HL-60 (cell line): ENCODE data around the gene INO80.

ENCODE experiments used
- DNase-seq, 2 experiments: peaks; one replicate each; pipeline ENCODE4 v3.0.0-alpha.2; 2010 to 2020; ENCODE audit warnings: low read depth in 1 of 2, low spot score in 1 of 2
- H3K27ac ChIP-seq: fragments of 250-450 bp; sonication (Bioruptor Pico); replicated peaks from 2 replicates; pipeline ENCODE4 v1.5.1; 2020; ENCODE audit warnings: mild to moderate bottlenecking, moderate library complexity
- H3K27me3 ChIP-seq: fragments of 250-450 bp; sonication (Bioruptor Pico); 2 replicates; pipeline ENCODE4 v1.5.1; 2021; ENCODE audit warnings: mild to moderate bottlenecking, moderate library complexity; ENCODE audit not compliant: insufficient read depth, poor library complexity, severe bottlenecking
- H3K4me3 ChIP-seq: replicated peaks from 2 replicates; pipeline ENCODE4 v1.5.1; 2011; ENCODE audit warnings: mild to moderate bottlenecking, control low read depth, low read length; ENCODE audit not compliant: insufficient read depth
- CTCF ChIP-seq: IDR thresholded peaks from one replicate; pipeline ENCODE4 v1.5.1; 2011; ENCODE audit warnings: low read length, control low read depth, inconsistent platforms; ENCODE audit not compliant: insufficient read depth
- GABPA ChIP-seq: IDR thresholded peaks from 2 replicates; pipeline ENCODE4 v1.6.1; 2012; ENCODE audit warnings: low read depth
- POLR2AphosphoS5 ChIP-seq: IDR thresholded peaks from 2 replicates; pipeline ENCODE4 v1.6.1; 2012; ENCODE audit warnings: low read depth
- SPI1 ChIP-seq: IDR thresholded peaks from 2 replicates; pipeline ENCODE4 v1.6.1; 2012; ENCODE audit warnings: low read depth, mild to moderate bottlenecking, borderline replicate concordance
- TF ChIP-seq, protein P1 (sequence below): IDR thresholded peaks from 2 replicates; pipeline ENCODE4 v1.6.1; 2012; ENCODE audit warnings: low read depth; ENCODE audit not compliant: insufficient replicate concordance

INO80 gene

GRCh38 chr15:41115652-41116115 lies 396 bp downstream of the INO80 start:
- Histone ChIP-seq H3K27ac (peak overlapping the region; percentile 98), H3K4me3 (peak overlapping the region; percentile 89), H3K27me3 (no peaks in the 10 kb centered on the region)
- DNase-seq: peak; percentile 66 to 78
- no peak for TF ChIP-seq POLR2AphosphoS5
- no peak for TF ChIP-seq CTCF
- TF ChIP-seq GABPA: no peak

DNA sequence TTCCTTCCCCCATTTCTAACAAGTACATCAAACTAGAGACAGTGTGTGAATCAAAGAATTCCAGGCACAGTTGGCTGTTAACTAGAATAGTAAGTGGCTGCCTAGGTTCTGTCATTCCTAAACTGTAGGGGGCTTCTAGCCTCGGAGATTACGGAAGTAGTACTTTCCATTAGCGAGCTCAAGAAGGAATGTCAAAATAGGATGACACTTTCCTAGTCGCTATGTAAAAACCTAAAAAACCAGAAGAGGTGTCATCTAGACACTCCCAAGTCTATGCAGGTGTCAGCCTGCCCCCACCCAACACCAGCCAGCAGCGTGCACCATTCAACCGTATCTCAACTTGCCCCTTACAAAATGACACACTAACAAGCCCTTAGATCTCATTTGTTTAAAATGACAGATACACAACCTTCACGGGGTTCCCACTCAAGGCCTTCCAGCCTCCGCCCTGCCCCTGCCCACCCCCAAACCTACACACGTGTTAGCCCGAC lies 874 bp downstream of the INO80 start:
- TF ChIP-seq SPI1: no peak
- DNase-seq: peak; percentile 18 to 35
- Histone ChIP-seq H3K4me3 (peak overlapping the region; percentile 89), H3K27ac (peak overlapping the region; percentile 98), H3K27me3 (no peaks in the 10 kb centered on the region)

GRCh38 chr15:41106947-41107346 lies 9.1 kb downstream of the INO80 start:
- Histone ChIP-seq H3K4me3 (no peak overlapping the region), H3K27ac (no peak overlapping the region), H3K27me3 (no peaks in the 10 kb centered on the region)
- DNase-seq: no peak
- TF ChIP-seq POLR2AphosphoS5: no peak

DNA sequence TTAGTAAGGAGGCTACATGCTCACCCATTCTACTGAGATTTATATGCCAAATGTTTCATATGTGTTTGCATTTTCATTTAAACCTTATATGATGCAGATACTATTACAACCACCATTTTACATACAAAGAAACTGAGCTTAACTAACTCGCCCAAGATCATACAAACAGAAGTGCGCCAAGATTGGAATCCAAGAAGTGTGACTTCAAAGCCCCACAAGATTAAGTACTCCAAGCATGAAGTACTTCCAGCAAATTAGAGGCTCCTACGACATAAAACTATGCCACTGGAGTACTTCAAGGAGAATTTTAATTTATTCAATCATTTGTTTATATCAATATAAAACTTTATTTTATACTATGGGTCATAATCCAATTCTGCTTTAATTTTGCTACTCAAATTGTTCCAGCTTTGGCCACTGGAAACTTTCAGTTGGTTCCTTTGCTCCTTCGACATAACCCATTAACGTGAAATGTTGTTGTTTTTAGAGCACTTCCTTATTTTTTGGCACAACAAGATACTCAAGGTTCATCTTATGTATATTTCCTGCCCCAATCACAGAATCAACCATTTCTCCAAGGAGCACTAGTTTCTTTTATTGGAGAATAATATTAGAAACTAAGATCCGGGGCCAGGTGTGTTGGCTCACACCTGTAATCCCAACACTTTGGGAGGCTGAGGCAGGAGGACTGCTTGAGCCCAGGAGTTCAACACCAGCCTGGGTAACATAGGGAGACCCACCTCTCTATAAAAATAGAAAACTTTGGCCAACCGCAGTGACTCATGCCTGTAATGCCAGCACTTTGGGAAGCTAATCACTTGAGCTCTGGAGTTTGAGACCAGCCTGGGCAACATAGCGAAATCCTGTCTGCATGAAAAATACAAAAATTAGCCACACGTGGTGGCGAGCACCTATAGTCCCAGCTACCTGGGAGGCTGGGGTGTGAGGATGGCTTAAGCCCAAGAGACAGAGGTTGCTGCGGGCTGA lies 10.4 kb downstream of the INO80 start:
- DNase-seq: no peak
- TF ChIP-seq SPI1: peak; percentile 78
- TF ChIP-seq GABPA: no peak
- TF ChIP-seq CTCF: no peak
- no peak overlapping the region for H3K27ac ChIP-seq

GRCh38 chr15:41104234-41104633 lies 11.8 kb downstream of the INO80 start:
- no peak for TF ChIP-seq CTCF
- TF ChIP-seq GABPA: no peak
- TF ChIP-seq, protein P1, sequence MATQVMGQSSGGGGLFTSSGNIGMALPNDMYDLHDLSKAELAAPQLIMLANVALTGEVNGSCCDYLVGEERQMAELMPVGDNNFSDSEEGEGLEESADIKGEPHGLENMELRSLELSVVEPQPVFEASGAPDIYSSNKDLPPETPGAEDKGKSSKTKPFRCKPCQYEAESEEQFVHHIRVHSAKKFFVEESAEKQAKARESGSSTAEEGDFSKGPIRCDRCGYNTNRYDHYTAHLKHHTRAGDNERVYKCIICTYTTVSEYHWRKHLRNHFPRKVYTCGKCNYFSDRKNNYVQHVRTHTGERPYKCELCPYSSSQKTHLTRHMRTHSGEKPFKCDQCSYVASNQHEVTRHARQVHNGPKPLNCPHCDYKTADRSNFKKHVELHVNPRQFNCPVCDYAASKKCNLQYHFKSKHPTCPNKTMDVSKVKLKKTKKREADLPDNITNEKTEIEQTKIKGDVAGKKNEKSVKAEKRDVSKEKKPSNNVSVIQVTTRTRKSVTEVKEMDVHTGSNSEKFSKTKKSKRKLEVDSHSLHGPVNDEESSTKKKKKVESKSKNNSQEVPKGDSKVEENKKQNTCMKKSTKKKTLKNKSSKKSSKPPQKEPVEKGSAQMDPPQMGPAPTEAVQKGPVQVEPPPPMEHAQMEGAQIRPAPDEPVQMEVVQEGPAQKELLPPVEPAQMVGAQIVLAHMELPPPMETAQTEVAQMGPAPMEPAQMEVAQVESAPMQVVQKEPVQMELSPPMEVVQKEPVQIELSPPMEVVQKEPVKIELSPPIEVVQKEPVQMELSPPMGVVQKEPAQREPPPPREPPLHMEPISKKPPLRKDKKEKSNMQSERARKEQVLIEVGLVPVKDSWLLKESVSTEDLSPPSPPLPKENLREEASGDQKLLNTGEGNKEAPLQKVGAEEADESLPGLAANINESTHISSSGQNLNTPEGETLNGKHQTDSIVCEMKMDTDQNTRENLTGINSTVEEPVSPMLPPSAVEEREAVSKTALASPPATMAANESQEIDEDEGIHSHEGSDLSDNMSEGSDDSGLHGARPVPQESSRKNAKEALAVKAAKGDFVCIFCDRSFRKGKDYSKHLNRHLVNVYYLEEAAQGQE: no peak
- TF ChIP-seq POLR2AphosphoS5: no peak
- no peak for TF ChIP-seq SPI1
- H3K4me3 ChIP-seq: no peak overlapping the region
- H3K27ac ChIP-seq: no peak overlapping the region
- no peak for DNase-seq
- H3K27me3 ChIP-seq: no peaks in the 10 kb centered on the region

More for the DNA sequence above, 10.4 kb downstream of the INO80 start:
- H3K4me3 ChIP-seq: no peak overlapping the region
- H3K27me3 ChIP-seq: no peaks in the 10 kb centered on the region
